ENCODE measurements around the gene ZGPAT.

DNA sequence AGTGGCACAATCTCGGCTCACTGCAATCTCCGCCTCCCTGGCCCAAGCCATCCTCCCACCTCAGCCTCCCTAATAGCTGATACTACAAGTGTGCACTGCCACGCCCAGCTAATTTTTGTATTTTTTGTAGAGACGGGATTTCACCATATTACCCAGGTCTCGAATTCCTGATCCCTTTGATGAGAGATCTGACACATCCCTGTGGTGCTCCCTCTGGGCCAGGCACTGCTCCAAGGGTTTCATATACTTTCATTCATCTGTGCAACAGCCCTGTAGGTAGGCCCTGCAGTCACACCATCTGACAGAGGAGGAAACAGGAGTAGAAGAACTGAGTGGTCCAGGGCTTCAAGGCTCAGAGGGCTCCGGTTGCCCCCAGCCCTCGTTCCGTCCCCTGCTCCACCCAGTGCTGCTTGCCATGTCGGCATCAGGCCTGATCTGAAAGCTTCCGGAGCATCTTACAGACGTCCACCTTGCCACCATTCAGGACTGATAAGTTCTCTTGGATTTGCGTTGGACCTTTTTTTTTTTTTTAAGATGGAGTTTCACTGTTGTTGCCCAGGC, 3.3 kb downstream of the ZGPAT start:
- TF ChIP-seq, protein P1, sequence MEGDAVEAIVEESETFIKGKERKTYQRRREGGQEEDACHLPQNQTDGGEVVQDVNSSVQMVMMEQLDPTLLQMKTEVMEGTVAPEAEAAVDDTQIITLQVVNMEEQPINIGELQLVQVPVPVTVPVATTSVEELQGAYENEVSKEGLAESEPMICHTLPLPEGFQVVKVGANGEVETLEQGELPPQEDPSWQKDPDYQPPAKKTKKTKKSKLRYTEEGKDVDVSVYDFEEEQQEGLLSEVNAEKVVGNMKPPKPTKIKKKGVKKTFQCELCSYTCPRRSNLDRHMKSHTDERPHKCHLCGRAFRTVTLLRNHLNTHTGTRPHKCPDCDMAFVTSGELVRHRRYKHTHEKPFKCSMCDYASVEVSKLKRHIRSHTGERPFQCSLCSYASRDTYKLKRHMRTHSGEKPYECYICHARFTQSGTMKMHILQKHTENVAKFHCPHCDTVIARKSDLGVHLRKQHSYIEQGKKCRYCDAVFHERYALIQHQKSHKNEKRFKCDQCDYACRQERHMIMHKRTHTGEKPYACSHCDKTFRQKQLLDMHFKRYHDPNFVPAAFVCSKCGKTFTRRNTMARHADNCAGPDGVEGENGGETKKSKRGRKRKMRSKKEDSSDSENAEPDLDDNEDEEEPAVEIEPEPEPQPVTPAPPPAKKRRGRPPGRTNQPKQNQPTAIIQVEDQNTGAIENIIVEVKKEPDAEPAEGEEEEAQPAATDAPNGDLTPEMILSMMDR (IDR thresholded peaks at IDR 0.05) = no peak
- no peak for TF ChIP-seq POLR2A (IDR thresholded peaks at IDR 0.05)
